ENCODE data around the gene RPS15A. TPM values are rescaled to one million over a fixed set of nuclear protein-coding genes. Genes with fewer than 3 reads are reported as not detected.
"Not testable (repeated sequence)": the region's sequence is repeated elsewhere in the genome, so short reads cannot be mapped to it uniquely, and the experiment has no call there.

The RPS15A gene
- total RNA-seq, 1 experiment from 2014 or later = 2,575 TPM

DNA sequence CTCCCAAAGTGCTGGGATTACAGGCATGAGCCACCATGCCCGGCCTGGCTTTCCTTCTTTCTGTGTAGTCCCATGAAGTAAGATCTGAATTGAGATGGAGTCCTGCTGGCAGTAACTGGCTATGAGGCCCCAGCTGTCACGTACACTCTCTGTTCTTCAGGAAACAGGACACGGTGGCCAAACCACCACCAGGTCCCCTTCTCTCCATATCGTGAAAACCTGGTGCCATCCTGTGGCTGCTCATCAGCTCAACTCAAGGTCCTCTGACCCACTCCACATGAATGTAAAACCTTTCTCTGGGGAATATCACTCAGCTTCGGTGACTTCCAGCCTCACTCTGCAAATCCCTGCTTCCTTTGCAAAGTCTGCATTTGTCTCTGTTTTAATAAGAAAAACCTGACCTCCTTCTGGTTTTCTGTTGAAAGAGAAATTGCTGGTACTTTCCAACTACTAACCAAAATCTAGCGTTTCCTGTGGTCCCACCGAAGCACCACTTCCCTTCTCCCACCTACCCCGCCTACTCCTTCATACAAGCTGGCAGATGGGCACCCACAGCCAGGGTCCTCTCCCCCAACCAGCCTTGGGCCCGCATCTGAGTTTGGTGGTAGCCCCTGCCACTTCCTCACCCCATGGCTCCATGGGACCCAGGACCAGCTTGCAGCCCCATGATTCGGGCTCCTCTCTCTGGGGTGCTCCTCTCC lies 32.0 kb downstream of the RPS15A start:
- H3K27ac ChIP-seq; H3K4me1 ChIP-seq (replicated peaks); H3K4me3 ChIP-seq; H3K27me3 ChIP-seq (replicated peaks); H3K9me3 ChIP-seq (replicated peaks); DNase-seq (ENCODE audit: low read depth in 1 of 2, low spot score in 2 of 2); H3K36me3 ChIP-seq: not testable (repeated sequence)

DNA sequence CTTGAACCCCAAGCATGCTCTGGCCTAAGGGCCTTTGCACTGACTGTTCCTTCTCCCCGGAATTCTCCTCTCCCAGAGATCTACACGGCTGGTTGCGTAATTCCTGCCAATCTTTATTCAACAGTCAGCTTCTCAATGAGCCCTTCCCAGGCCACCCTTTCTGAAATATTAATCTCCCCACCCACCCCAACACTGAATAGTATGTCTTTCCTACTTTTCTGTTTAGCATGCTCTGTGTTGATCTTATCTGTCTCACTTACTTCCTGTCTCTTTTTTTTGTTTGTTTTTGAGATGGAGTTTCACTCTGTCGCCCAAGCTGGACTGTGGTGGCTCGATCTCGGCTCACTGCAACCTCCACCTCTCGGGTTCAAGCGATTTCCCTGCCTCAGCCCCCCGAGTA lies 33.5 kb downstream of the RPS15A start:
- not testable (repeated sequence) for H3K36me3 ChIP-seq

DNA sequence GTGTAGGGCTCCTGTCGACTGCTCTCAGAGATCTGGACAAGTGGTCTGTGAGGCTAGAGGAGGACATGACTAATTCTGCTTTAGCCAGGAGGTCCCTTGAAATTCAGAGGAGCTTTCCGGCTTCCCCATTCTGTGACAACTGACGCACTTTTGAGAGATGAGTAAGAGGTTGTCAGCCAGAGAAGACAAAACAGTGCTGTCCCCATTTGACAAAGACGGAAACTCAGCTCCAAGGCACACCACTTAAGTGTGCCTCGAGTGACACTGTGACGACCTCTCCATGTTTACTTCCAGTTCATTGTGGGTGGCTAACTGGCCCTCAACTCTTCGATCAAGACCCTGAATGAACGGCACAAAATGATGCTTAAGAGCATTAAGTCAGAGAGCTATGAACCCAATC lies 47.3 kb downstream of the RPS15A start:
- not testable (repeated sequence) for H3K4me3 ChIP-seq; DNase-seq (ENCODE audit: low read depth in 1 of 2, low spot score in 2 of 2); H3K27ac ChIP-seq; H3K27me3 ChIP-seq (replicated peaks); H3K9me3 ChIP-seq (replicated peaks); H3K4me1 ChIP-seq (replicated peaks); H3K36me3 ChIP-seq

More for the DNA sequence above, 33.5 kb downstream of the RPS15A start:
- H3K27ac ChIP-seq; H3K9me3 ChIP-seq (replicated peaks); H3K4me3 ChIP-seq; H3K4me1 ChIP-seq (replicated peaks); DNase-seq (ENCODE audit: low read depth in 1 of 2, low spot score in 2 of 2); H3K27me3 ChIP-seq (replicated peaks): not testable (repeated sequence)

DNA sequence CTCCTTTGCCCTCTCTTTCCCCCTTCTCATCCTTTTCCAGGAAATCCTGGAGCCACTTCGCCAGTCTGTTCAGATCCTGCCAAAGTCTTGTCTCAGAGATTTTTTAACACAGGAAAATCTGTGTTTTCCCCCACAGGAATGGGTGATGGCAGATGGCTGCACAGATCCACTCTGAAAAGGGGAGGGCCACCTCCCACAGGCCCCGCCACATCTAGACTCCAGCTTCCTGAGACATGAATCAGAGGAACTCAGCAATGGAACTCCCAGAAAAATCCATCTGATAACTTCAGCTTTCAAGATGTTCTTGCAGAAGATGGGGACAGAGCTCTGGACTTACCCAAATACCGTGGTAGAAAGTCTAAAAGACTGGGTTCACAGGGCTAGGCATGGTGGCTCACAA lies 50.1 kb downstream of the RPS15A start:
- not testable (repeated sequence) for H3K27ac ChIP-seq; H3K4me1 ChIP-seq (replicated peaks); DNase-seq (ENCODE audit: low read depth in 1 of 2, low spot score in 2 of 2); H3K4me3 ChIP-seq; H3K27me3 ChIP-seq (replicated peaks); H3K9me3 ChIP-seq (replicated peaks); H3K36me3 ChIP-seq

DNA sequence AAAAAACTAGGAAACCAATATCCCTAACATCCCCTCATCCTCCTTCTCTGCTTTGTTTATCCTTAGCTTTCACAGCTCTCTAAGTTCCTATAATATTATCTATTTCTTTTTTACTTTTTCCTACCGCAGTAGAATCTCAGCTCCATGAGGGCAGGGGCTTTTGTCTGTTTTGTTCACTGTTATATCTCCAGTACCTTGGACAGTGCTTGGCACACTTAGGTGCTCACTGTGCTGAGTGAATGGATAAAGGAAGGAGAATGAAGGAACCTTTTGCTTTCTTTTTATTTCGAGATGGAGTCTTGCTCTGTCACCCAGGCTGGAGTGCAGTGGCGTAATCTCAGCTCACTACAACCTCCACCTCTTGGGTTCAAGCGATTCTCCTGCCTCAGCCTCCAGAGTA lies 51.4 kb downstream of the RPS15A start:
- H3K27me3 ChIP-seq (replicated peaks); H3K4me1 ChIP-seq (replicated peaks); DNase-seq (ENCODE audit: low read depth in 1 of 2, low spot score in 2 of 2); H3K4me3 ChIP-seq; H3K9me3 ChIP-seq (replicated peaks); H3K36me3 ChIP-seq; H3K27ac ChIP-seq: not testable (repeated sequence)

DNA sequence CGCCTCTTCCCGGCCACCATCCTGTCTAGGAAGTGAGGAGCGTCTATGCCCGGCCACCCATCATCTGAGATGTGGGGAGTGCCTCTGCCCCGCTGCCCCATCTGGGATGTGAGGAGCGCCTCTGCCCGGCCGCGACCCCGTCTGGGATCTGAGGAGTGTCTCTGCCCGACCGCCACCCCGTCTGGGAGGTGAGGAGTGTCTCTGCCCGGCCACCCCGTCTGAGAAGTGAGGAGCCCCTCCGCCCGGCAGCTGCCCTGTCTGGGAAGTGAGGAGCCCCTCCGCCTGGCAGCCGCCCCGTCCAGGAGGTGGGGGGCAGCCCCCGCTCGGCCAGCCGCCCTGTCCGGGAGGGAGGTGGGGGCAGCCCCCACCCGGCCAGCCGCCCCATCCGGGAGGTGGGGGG lies 55.9 kb downstream of the RPS15A start:
- H3K36me3 ChIP-seq; H3K27ac ChIP-seq; H3K9me3 ChIP-seq (replicated peaks); H3K4me3 ChIP-seq; H3K27me3 ChIP-seq (replicated peaks); DNase-seq (ENCODE audit: low read depth in 1 of 2, low spot score in 2 of 2); H3K4me1 ChIP-seq (replicated peaks): not testable (repeated sequence)

Other genes with a start within 250 kb of the RPS15A start
- gene NOMO2, start 228.2 kb downstream of the RPS15A start, total RNA-seq (2014; rRNA removed; shearing (Covaris generic)) = 113 and 145 TPM in 2 replicates
- 614 and 942 TPM in 2 replicates for gene ARL6IP1, start 11.2 kb upstream of the RPS15A start, total RNA-seq (2014; rRNA removed; shearing (Covaris generic))
- gene SMG1, start 136.1 kb upstream of the RPS15A start, total RNA-seq (2014; rRNA removed; shearing (Covaris generic)) = 18.0 and 29.6 TPM in 2 replicates
- gene TMC7, start 193.6 kb upstream of the RPS15A start, total RNA-seq (2014; rRNA removed; shearing (Covaris generic)) = 0.22 and 0.84 TPM in 2 replicates

All from SJSA1 (cell line).